HCT116 (cell line): ENCODE results near the gene CCDC15. TPM values are rescaled to one million over a fixed set of nuclear protein-coding genes. Genes with fewer than 3 reads are reported as not detected.

Experiments used
- ATAC-seq: fragments of 200-7000 bp; cut with Tn5 transposase; 2 replicates; pipeline ENCODE4 v1.9.1; 2020; ENCODE audit warnings: mild to moderate bottlenecking, moderate library complexity
- BruUV-seq: library from RNA; stranded (reverse); fragments of 400-500 nt; replicated peaks from 2 replicates; lab custom pipeline; 2021; lab: Mats Ljungman, UMichigan
- CTCF ChIA-PET: fragments of 300-600 bp; sonication (Branson Sonifier 250); formaldehyde crosslinking; loops from one replicate; lab custom pipeline; 2021; ENCODE audit warnings: antibody characterized with exemption; lab: Charles Lee
- POLR2A ChIA-PET: fragments of 300-600, 350-600 bp; sonication (Branson Sonifier 250); formaldehyde crosslinking; loops from one replicate; lab custom pipeline; 2021; ENCODE audit warnings: antibody characterized with exemption; lab: Charles Lee
- RAD21 ChIA-PET, 2 experiments: fragments of 300-600 bp; sonication (Branson Sonifier 250); formaldehyde crosslinking; loops; one replicate each; lab custom pipeline; 2023; ENCODE audit warnings: low total read pairs in 2 of 2; ENCODE audit not compliant: uncharacterized antibody in 2 of 2, unreplicated experiment in 2 of 2, low non-redundant PET in 1 of 2; lab: Charles Lee
- DNase-seq: peaks from one replicate; pipeline ENCODE4 v3.0.0-alpha.2; 2010; ENCODE audit warnings: low read depth, low spot score
- H2AFZ ChIP-seq: fragments of 200-600 bp; shearing (Covaris generic), sonication (generic); 2 replicates; pipeline ENCODE4 v1.6.1; 2017; ENCODE audit warnings: low read depth, mixed run types, mixed read lengths, antibody characterized with exemption, low read length; ENCODE audit not compliant: poor library complexity, severe bottlenecking
- H3K27ac ChIP-seq: 2 replicates; pipeline ENCODE4 v1.5.1; 2012; ENCODE audit warnings: low read depth, low read length
- H3K27me3 ChIP-seq: fragments of 200-600 bp; sonication (generic); 2 replicates; pipeline ENCODE4 v1.6.1; 2016; ENCODE audit warnings: mixed run types, low read length, mixed read lengths; ENCODE audit not compliant: insufficient read depth
- H3K36me3 ChIP-seq, 2 experiments: fragments of 200-500 bp in 1 of 2; fragments of 200-600 bp in 1 of 2; sonication (Bioruptor generic) in 1 of 2; sonication (generic) in 1 of 2; 2 replicates each; pipeline versions ENCODE4 v1.5.1 to v1.6.1; 2014 to 2016; ENCODE audit warnings: low read length in 2 of 2, inconsistent platforms in 1 of 2, mixed read lengths in 1 of 2, mixed run types in 1 of 2; ENCODE audit not compliant: insufficient read depth in 2 of 2, control insufficient read depth in 1 of 2
- H3K4me1 ChIP-seq, 2 experiments: fragments of 200-600 bp in 1 of 2; sonication (generic) in 1 of 2; 2 replicates each; pipeline versions ENCODE4 v1.5.1 to v1.6.1; 2012 to 2017; ENCODE audit warnings: low read length in 2 of 2, inconsistent platforms in 1 of 2, mild to moderate bottlenecking in 1 of 2, mixed read lengths in 1 of 2, mixed run types in 1 of 2, moderate library complexity in 1 of 2; ENCODE audit not compliant: insufficient read depth in 2 of 2, control insufficient read depth in 1 of 2
- H3K4me2 ChIP-seq: fragments of 200-600 bp; sonication (generic); 2 replicates; pipeline ENCODE4 v1.6.1; 2017; ENCODE audit warnings: mixed run types, low read length, mixed read lengths
- H3K4me3 ChIP-seq, 2 experiments: fragments of 200-600 bp in 1 of 2; sonication (generic) in 1 of 2; replicated peaks in 1 of 2; 2 replicates each; pipeline ENCODE4 v1.5.1; 2011 to 2016; ENCODE audit warnings: low read length in 2 of 2, control low read depth in 1 of 2, low read depth in 1 of 2, mild to moderate bottlenecking in 1 of 2, mixed read lengths in 1 of 2, mixed run types in 1 of 2
- H3K79me2 ChIP-seq: fragments of 200-600 bp; sonication (generic); 2 replicates; pipeline ENCODE4 v1.6.1; 2017; ENCODE audit warnings: mild to moderate bottlenecking, mixed run types, low read length, moderate library complexity, mixed read lengths; ENCODE audit not compliant: insufficient read depth
- H3K9ac ChIP-seq: fragments of 200-600 bp; sonication (generic); 2 replicates; pipeline ENCODE4 v1.6.1; 2016; ENCODE audit warnings: low read length, mixed read lengths
- H3K9me2 ChIP-seq: fragments of 200-600 bp; sonication (generic), shearing (Covaris generic); 2 replicates; pipeline ENCODE4 v1.6.1; 2017; ENCODE audit warnings: mixed run types, mild to moderate bottlenecking, moderate library complexity; ENCODE audit not compliant: insufficient read depth
- H3K9me3 ChIP-seq, 2 experiments: fragments of 200-500 bp in 1 of 2; fragments of 200-600 bp in 1 of 2; sonication (Bioruptor generic) in 1 of 2; sonication (generic) in 1 of 2; 2 replicates each; pipeline ENCODE4 v1.6.1; 2014 to 2017; ENCODE audit warnings: low read length in 2 of 2, mixed read lengths in 2 of 2, inconsistent platforms in 1 of 2, low read depth in 1 of 2, mild to moderate bottlenecking in 1 of 2, mixed run types in 1 of 2, moderate library complexity in 1 of 2; ENCODE audit not compliant: control insufficient read depth in 1 of 2, insufficient read depth in 1 of 2
- H4K20me1 ChIP-seq: fragments of 200-600 bp; sonication (generic), shearing (Covaris generic); 2 replicates; pipeline ENCODE4 v1.6.1; 2017; ENCODE audit warnings: mixed run types, mild to moderate bottlenecking, moderate library complexity; ENCODE audit not compliant: insufficient read depth
- EZH2phosphoT487 ChIP-seq: fragments of 200-600 bp; IDR thresholded peaks from 2 replicates; pipeline ENCODE4 v1.6.1; 2018; ENCODE audit warnings: antibody characterized with exemption, borderline replicate concordance
- JUND ChIP-seq: IDR thresholded peaks from 2 replicates; pipeline ENCODE4 v1.6.1; 2012
- POLR2A ChIP-seq: IDR thresholded peaks from 2 replicates; pipeline ENCODE4 v1.7.0; 2011; ENCODE audit warnings: borderline replicate concordance; ENCODE audit not compliant: insufficient read depth, insufficient read length; ENCODE audit errors: extremely low read depth
- POLR2AphosphoS5 ChIP-seq: IDR thresholded peaks from 2 replicates; pipeline ENCODE4 v1.6.1; 2011; ENCODE audit warnings: mild to moderate bottlenecking, low read depth, low read length, moderate library complexity
- RAD21 ChIP-seq: IDR thresholded peaks from 2 replicates; pipeline ENCODE4 v1.6.1; 2012; ENCODE audit warnings: low read depth, mild to moderate bottlenecking
- SIN3A ChIP-seq: IDR thresholded peaks from 2 replicates; pipeline ENCODE4 v1.6.1; 2012; ENCODE audit warnings: low read depth
- SRF ChIP-seq: IDR thresholded peaks from 2 replicates; pipeline ENCODE4 v1.6.1; 2012; ENCODE audit warnings: low read depth
- TCF7L2 ChIP-seq: IDR thresholded peaks from 2 replicates; pipeline ENCODE4 v1.7.0; 2011; ENCODE audit warnings: borderline replicate concordance, inconsistent platforms; ENCODE audit not compliant: insufficient read depth, insufficient read length; ENCODE audit errors: extremely low read depth
- YY1 ChIP-seq: IDR thresholded peaks from 2 replicates; pipeline ENCODE4 v1.6.1; 2011; ENCODE audit warnings: low read length, low read depth, moderate library complexity, mild to moderate bottlenecking; ENCODE audit not compliant: insufficient replicate concordance; ENCODE audit errors: extremely low read depth
- ZFX ChIP-seq: fragments of 450-650 bp; IDR thresholded peaks from 2 replicates; pipeline ENCODE4 v1.6.1; 2017
- intact Hi-C: fragments of 100-400 bp; cut with micrococcal nuclease; formaldehyde crosslinking; loops from 2 replicates; pipeline ENCODE4 v1.10.0; 2022
- total RNA-seq: library from RNA; stranded (reverse); gene quantifications from one replicate; pipeline ENCODE4 v1.2.1, GENCODE V29; 2021; ENCODE audit not compliant: unreplicated experiment
- TF ChIP-seq, protein P1 (sequence below): IDR thresholded peaks from 2 replicates; pipeline ENCODE4 v1.6.1; 2012
- TF ChIP-seq, protein P2 (sequence below): IDR thresholded peaks from 2 replicates; pipeline ENCODE4 v1.6.1; 2012; ENCODE audit warnings: low read depth

CCDC15 gene
- total RNA-seq, 1 experiment from 2014 or later: 2.4 TPM

DNA sequence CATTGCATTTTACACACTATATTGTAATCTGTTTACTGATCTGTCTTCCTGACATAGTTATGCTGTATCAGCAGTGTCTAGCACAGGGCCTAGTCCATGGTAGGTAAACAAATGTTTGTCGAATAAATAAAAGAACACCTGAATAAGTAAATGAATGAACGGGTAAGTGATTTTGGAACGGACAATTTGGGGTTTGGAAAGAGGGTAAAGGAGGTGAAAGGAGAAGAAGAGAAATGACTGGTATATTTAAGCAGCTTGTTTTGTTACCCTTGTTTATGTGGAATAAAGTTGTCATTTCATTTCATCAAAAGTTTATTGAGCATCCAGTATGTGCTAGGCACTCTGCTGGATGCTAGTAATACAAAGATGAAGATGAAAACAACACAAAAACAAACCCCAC is 35.1 kb upstream of the CCDC15 start, which contains the start of gene HEPN1:
TSS of gene HEPN1 (plus strand) at position 301 of the 400 bp plus-strand sequence.
- Histone ChIP-seq H3K4me2 (no peak within 1 kb of the TSS), H4K20me1 (no peaks in the 10 kb centered on the region), H3K4me3 (no peak within 1 kb of the TSS), H3K27ac (no peak within 1 kb of the TSS), H3K4me1 (peaks cover 0 to 5% of the 10 kb centered on the region in 2 experiments; a peak in 1 of 4 replicates), H2AFZ (no peak within 1 kb of the TSS), H3K27me3 (no peaks in the 10 kb centered on the region), H3K9me2 (no peaks in the 10 kb centered on the region), H3K9ac (no peak within 1 kb of the TSS), H3K36me3 (no peaks in the 10 kb centered on the region), H3K79me2 (no peaks in the 10 kb centered on the region), H3K9me3 (no peaks in the 10 kb centered on the region)
- ChIA-PET CTCF (no interaction called here), RAD21 (no interaction called here), POLR2A (no interaction called here)
- TF ChIP-seq SIN3A (no peak), ZFX (no peak), POLR2A (no peak), TCF7L2 (no peak), YY1 (no peak), SRF (no peak), JUND (no peak), EZH2phosphoT487 (no peak), RAD21 (no peak), POLR2AphosphoS5 (no peak)
- TF ChIP-seq, protein P1, sequence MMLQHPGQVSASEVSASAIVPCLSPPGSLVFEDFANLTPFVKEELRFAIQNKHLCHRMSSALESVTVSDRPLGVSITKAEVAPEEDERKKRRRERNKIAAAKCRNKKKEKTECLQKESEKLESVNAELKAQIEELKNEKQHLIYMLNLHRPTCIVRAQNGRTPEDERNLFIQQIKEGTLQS: no peak
- TF ChIP-seq, protein P2, sequence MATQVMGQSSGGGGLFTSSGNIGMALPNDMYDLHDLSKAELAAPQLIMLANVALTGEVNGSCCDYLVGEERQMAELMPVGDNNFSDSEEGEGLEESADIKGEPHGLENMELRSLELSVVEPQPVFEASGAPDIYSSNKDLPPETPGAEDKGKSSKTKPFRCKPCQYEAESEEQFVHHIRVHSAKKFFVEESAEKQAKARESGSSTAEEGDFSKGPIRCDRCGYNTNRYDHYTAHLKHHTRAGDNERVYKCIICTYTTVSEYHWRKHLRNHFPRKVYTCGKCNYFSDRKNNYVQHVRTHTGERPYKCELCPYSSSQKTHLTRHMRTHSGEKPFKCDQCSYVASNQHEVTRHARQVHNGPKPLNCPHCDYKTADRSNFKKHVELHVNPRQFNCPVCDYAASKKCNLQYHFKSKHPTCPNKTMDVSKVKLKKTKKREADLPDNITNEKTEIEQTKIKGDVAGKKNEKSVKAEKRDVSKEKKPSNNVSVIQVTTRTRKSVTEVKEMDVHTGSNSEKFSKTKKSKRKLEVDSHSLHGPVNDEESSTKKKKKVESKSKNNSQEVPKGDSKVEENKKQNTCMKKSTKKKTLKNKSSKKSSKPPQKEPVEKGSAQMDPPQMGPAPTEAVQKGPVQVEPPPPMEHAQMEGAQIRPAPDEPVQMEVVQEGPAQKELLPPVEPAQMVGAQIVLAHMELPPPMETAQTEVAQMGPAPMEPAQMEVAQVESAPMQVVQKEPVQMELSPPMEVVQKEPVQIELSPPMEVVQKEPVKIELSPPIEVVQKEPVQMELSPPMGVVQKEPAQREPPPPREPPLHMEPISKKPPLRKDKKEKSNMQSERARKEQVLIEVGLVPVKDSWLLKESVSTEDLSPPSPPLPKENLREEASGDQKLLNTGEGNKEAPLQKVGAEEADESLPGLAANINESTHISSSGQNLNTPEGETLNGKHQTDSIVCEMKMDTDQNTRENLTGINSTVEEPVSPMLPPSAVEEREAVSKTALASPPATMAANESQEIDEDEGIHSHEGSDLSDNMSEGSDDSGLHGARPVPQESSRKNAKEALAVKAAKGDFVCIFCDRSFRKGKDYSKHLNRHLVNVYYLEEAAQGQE: no peak
- intact Hi-C loops: no loop called here
- no TSS peak for BruUV-seq
- ATAC-seq (no peak), DNase-seq (no peak)
